Left ventricle myocardium inferior (tissue), 1 donor: ENCODE results near the gene NEURL1. TPM values are rescaled to one million over a fixed set of nuclear protein-coding genes. Genes with fewer than 3 reads are reported as not detected.

Experiments used
- DNase-seq: peaks from one replicate; pipeline ENCODE4 v3.0.0-alpha.2; 2020
- H3K27ac ChIP-seq: fragments of 200-600 bp; replicated peaks from 2 replicates; pipeline ENCODE4 v1.8.0; 2021
- H3K27me3 ChIP-seq: fragments of 200-600 bp; 2 replicates; pipeline ENCODE4 v1.8.0; 2021; ENCODE audit warnings: low read depth
- H3K36me3 ChIP-seq: fragments of 200-600 bp; 2 replicates; pipeline ENCODE4 v1.8.0; 2021
- H3K4me1 ChIP-seq: fragments of 200-600 bp; 2 replicates; pipeline ENCODE4 v1.8.0; 2021
- H3K4me3 ChIP-seq: fragments of 200-600 bp; 2 replicates; pipeline ENCODE4 v1.8.0; 2021; ENCODE audit warnings: mild to moderate bottlenecking, moderate library complexity
- H3K9me3 ChIP-seq: fragments of 200-600 bp; replicated peaks from 2 replicates; pipeline ENCODE4 v1.8.0; 2021
- CTCF ChIP-seq: fragments of 200-600 bp; IDR thresholded peaks from 2 replicates; pipeline ENCODE4 v1.8.0; 2021; ENCODE audit warnings: antibody characterized with exemption, mild to moderate bottlenecking, borderline replicate concordance
- intact Hi-C: fragments of 100-400 bp; cut with micrococcal nuclease; formaldehyde crosslinking; loops from one replicate; pipeline ENCODE4 v1.11.0; 2022
- total RNA-seq: library from RNA; stranded (reverse); fragmentation: NEBNext Ultra II Directional; extraction: Animal tissue kit (Norgen Biotek cat#: 25700); gene quantifications from one replicate; pipeline ENCODE4 v1.2.1, GENCODE V29; 2021
- donor health status: DM: no; HTN: yes; CAD: no; lungs with severe emphysema.

Gene NEURL1
- total RNA-seq, 1 donor from 2014 or later = 0.14 TPM

DNA sequence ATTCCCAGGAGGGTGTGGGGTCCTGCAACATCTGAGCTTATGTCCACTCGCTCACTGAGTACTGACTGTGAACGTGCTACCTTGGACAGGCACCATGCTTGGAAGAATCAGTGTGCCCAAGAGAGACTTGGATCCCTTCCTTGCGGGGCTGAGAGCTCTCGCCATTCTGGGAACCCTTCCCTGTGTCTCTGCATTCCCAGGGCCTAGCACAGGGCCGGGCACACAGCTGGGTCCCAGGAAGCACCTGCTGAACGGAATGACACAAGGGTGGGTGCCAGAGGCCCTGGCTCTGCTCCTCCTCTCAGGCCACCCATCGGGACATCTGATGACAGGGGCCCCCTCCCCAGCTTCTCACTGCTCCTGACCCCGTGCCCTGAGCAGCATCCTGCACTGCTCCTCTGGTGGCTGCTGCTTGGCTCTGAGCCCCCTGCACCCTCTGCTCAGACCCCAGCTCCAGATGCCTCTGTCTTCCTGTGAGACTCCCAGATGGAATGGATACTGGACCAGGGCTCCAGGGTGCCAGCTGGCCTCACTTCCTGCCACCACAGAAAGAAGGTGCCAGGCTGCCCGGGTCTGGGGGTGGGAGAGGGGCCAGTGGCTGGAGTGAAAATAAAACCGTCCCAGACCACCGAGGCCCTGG lies 129.6 kb downstream of the NEURL1 start:
- no peak for DNase-seq
- H3K4me1 ChIP-seq = peaks cover 57% of the 10 kb centered on the region
- peaks cover 52% of the 10 kb centered on the region for H3K36me3 ChIP-seq
- no peaks in the 10 kb centered on the region for H3K9me3 ChIP-seq
- no peaks in the 10 kb centered on the region for H3K27me3 ChIP-seq
- no peak overlapping the region for H3K27ac ChIP-seq
- TF ChIP-seq CTCF = no peak
- no peak overlapping the region for H3K4me3 ChIP-seq
- intact Hi-C loops = no loop called here

DNA sequence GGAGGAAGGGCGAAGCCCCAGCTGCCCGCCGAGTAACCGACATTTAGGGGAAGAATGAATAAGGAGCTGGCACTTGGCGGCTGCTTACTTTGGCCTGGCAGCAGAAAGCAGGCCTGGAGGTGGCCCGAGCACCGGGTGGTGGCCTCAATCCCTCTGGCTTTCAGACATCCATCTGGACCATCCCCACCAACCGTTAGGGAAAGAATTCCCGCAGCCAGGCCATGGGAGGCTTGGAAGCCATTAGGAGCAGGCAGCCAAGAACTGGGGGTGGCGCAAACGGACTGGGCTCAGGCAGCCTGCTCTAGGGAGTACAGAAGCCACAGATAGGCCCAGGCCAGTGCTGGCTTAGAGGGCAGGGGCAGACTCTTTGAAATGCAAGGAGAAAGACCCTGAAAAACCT lies 132.7 kb downstream of the NEURL1 start:
- Histone ChIP-seq H3K27ac (no peak overlapping the region), H3K4me1 (peaks cover 36% of the 10 kb centered on the region), H3K4me3 (no peak overlapping the region), H3K27me3 (no peaks in the 10 kb centered on the region), H3K9me3 (no peaks in the 10 kb centered on the region), H3K36me3 (peaks cover 45% of the 10 kb centered on the region)
- no peak for TF ChIP-seq CTCF
- no peak for DNase-seq
- intact Hi-C loops = no loop called here

DNA sequence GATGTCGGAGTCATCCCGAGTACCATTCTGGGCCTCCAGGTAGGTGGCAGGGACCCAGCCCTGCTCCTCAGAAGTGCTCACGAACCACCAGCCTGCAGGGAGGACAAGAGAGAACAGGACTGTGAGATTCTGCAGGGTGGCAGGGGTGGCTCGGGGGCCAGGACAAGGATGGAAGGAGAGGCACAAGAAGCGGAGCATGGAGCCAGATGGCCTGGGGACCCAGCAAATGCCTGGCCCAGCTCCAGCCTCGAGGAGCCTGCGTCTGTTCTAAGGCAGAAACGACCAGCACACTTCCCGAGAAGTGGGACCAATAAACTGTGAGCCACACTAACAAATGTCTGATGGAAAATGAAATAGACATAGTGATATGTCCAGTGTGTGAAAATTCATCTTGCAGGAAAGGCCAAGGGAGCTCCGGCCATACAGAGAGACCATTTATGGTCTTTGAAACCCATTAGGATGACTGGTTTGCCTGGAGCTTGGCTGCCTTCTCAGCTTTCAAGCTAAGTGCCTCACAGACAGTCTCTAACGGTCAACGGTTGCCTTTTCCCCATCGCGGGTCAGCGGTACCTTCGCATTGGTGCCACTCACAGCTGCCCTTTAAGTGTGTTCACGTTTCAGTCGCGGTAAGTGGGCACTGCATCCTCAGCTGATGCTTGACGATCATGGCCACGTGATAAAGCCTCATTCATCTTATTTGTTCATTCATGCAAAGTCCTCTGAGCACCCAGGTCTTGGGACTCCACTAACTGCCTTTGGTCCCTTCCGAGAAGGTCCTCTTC lies 133.8 kb downstream of the NEURL1 start:
- no peaks in the 10 kb centered on the region for H3K9me3 ChIP-seq
- TF ChIP-seq CTCF = no peak

GRCh38 chr10:103627893-103628292 lies 134.4 kb downstream of the NEURL1 start:
- Histone ChIP-seq H3K4me1 (peaks cover 23% of the 10 kb centered on the region), H3K36me3 (peaks cover 49% of the 10 kb centered on the region), H3K9me3 (no peaks in the 10 kb centered on the region), H3K4me3 (no peak overlapping the region), H3K27ac (no peak overlapping the region), H3K27me3 (no peaks in the 10 kb centered on the region)
- TF ChIP-seq CTCF = no peak
- intact Hi-C loops = no loop called here
- DNase-seq = no peak

More for the DNA sequence above, 133.8 kb downstream of the NEURL1 start:
- no peak for DNase-seq
- Histone ChIP-seq H3K27ac (no peak overlapping the region), H3K4me1 (peaks cover 28% of the 10 kb centered on the region), H3K27me3 (no peaks in the 10 kb centered on the region), H3K36me3 (peaks cover 54% of the 10 kb centered on the region), H3K4me3 (no peak overlapping the region)
- intact Hi-C loops = no loop called here

- H3K27me3 ChIP-seq = no peaks in the 10 kb centered on the region
- intact Hi-C loops = no loop called here
- no peak for DNase-seq
These were observed 136.1 kb downstream of the NEURL1 start for GRCh38 chr10:103629581-103629980.

More at GRCh38 chr10:103629581-103629980, 136.1 kb downstream of the NEURL1 start:
- TF ChIP-seq CTCF = no peak
- Histone ChIP-seq H3K27ac (no peak overlapping the region), H3K9me3 (no peaks in the 10 kb centered on the region), H3K4me1 (peaks cover 15% of the 10 kb centered on the region), H3K4me3 (no peak overlapping the region), H3K36me3 (peaks cover 51% of the 10 kb centered on the region)
